Stimulated activated naive CD8-positive, alpha-beta T cell treated with anti-CD3 and anti-CD28 coated beads, Interleukin-15, Interleukin-2, amounts not matched to agents 100 ng/mL and 50 ng/mL, for 24 hours (primary cell): ENCODE results near the gene TOMM22.

Experiments used
- H3K27ac Mint-ChIP-seq: one replicate; pipeline ENCODE4 v1.8.0; 2021; ENCODE audit warnings: mild to moderate bottlenecking, mixed read lengths
- H3K27me3 Mint-ChIP-seq: one replicate; pipeline ENCODE4 v1.8.0; 2021; ENCODE audit warnings: mixed read lengths
- H3K36me3 Mint-ChIP-seq: one replicate; pipeline ENCODE4 v1.8.0; 2021; ENCODE audit warnings: low read depth, mixed read lengths
- H3K4me1 Mint-ChIP-seq: one replicate; pipeline ENCODE4 v1.8.0; 2021; ENCODE audit warnings: low read depth, mixed read lengths
- H3K4me3 Mint-ChIP-seq: one replicate; pipeline ENCODE4 v1.8.0; 2021; ENCODE audit warnings: mild to moderate bottlenecking, mixed read lengths
- H3K9me3 Mint-ChIP-seq: one replicate; pipeline ENCODE4 v1.8.0; 2021; ENCODE audit warnings: mixed read lengths

TOMM22 gene

GRCh38 chr22:38731703-38732161 lies 50.0 kb downstream of the TOMM22 start:
- Mint-ChIP-seq H3K36me3 (peaks cover 61% of the 10 kb centered on the region), H3K27ac (no peak overlapping the region), H3K9me3 (no peaks in the 10 kb centered on the region), H3K27me3 (no peaks in the 10 kb centered on the region), H3K4me1 (peaks cover 29% of the 10 kb centered on the region), H3K4me3 (no peak overlapping the region)

- Mint-ChIP-seq H3K9me3 (no peaks in the 10 kb centered on the region), H3K27me3 (no peaks in the 10 kb centered on the region), H3K27ac (no peak overlapping the region), H3K36me3 (peaks cover 61% of the 10 kb centered on the region), H3K4me3 (no peak overlapping the region), H3K4me1 (peaks cover 35% of the 10 kb centered on the region)
Observed at GRCh38 chr22:38732251-38732815, 50.6 kb downstream of the TOMM22 start.

- peaks cover 40% of the 10 kb centered on the region for H3K4me1 Mint-ChIP-seq
- peaks cover 63% of the 10 kb centered on the region for H3K36me3 Mint-ChIP-seq
- H3K27ac Mint-ChIP-seq, result peak overlapping the region; percentile 71
- no peak overlapping the region for H3K4me3 Mint-ChIP-seq
- H3K27me3 Mint-ChIP-seq, result no peaks in the 10 kb centered on the region
- H3K9me3 Mint-ChIP-seq, result no peaks in the 10 kb centered on the region
Observed at GRCh38 chr22:38733329-38733723, 51.6 kb downstream of the TOMM22 start.

- Mint-ChIP-seq H3K9me3 (no peaks in the 10 kb centered on the region), H3K27ac (peak overlapping the region; percentile 75), H3K4me3 (no peak overlapping the region), H3K4me1 (peaks cover 40% of the 10 kb centered on the region), H3K27me3 (no peaks in the 10 kb centered on the region), H3K36me3 (peaks cover 61% of the 10 kb centered on the region)
Observed at GRCh38 chr22:38733724-38734381, 52.1 kb downstream of the TOMM22 start.

GRCh38 chr22:38734421-38735100 lies 52.8 kb downstream of the TOMM22 start:
- peaks cover 62% of the 10 kb centered on the region for H3K36me3 Mint-ChIP-seq
- H3K4me1 Mint-ChIP-seq, result peaks cover 40% of the 10 kb centered on the region
- H3K9me3 Mint-ChIP-seq, result no peaks in the 10 kb centered on the region
- no peaks in the 10 kb centered on the region for H3K27me3 Mint-ChIP-seq
- H3K27ac Mint-ChIP-seq, result peak overlapping the region; percentile 75
- H3K4me3 Mint-ChIP-seq, result no peak overlapping the region
